Measurements from ENCODE around the gene SRPK2.
"Not testable (repeated sequence)": the region's sequence is repeated elsewhere in the genome, so short reads cannot be mapped to it uniquely, and the experiment has no call there.

SRPK2 gene

DNA sequence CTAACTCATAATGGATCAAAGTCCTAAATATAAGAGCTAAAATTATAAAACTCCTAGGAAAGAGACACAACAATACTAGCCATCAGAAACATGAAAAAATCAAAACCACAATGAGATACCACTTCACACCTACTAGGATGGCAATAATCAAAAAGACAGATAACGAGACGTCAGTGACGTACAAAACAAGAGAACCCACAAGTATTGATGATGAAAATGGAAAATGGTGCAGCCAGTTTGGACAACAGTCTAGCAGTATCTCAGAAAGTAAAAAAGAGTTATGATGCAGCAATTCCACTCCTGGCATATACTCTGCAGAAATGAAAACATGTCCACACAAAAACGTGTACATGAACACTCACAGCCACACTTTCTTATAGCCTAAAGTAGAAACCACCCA is 173.5 kb downstream of the SRPK2 start:
- DNase-seq, result no peak

- DNase-seq, result no peak
Observed at GRCh38 chr7:105213611-105214010, 175.1 kb downstream of the SRPK2 start.

- no peak for DNase-seq
Observed at GRCh38 chr7:105212212-105212611, 176.5 kb downstream of the SRPK2 start.

DNA sequence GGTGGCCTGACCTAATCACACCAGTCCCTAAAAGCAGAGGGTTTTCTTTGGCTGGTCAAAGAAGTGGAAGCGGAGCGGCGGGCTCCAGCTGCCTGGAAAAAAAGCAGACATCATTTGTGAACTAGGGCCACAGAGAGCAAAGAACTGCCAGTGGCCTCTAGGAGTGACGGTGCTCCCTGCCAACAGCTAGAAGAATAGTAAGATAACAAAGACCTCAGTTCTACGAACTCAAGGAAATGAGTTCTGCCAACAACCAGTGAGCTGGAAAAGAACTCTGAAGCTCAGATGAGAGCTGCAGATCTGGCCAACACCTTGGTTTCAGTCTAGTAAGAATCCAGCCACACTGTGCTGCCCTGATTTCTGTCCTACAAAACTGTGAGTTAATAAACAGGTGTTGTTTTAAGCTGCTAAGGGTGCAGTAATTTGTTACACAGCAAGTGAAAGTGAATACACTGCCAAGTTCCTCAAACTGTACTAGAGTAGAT is 178.0 kb downstream of the SRPK2 start:
- no peak for DNase-seq

DNA sequence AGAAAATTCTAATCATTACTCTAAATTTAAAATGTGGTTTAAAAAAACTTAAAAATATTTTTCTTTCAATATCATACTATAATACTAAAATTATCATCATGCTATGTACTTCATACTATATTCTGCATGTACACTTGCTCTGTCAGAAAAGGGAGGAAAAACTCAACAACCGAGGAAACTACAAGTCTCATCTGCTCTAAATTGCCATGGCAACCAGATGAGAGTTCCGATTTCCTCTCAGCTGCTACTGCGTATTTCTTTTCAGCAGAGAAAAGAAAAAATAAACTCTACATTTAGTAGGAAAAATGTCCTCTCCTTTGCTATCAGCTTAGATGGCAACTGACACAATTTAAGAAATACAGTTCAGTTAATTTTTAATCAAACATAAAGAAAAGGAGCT is 178.9 kb downstream of the SRPK2 start:
- no peak for DNase-seq

GRCh38 chr7:105209433-105209832 is 179.3 kb downstream of the SRPK2 start:
- no peak for DNase-seq

GRCh38 chr7:105206985-105207384 is 181.7 kb downstream of the SRPK2 start:
- no peak for DNase-seq

GRCh38 chr7:105205592-105206237 is 183.0 kb downstream of the SRPK2 start:
- DNase-seq, result peak; percentile 50

DNA sequence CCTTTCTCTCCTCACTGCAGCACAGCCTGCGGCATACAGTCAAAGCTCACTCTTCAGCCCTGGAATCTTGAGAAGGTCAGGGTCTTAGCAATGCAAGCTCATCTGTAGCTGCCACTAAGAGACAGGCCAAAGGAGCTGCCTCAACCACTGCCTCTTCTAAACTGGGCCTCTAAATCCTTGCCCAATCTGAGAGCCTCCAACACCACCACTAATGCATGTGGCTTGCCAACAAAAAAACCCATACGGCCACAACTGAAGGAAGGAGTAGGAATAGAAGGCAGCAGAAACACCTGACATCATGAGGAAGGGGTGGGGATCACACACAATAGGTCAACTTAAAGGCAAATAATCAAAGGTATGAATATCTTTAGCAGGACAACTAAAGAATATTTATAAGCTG is 183.8 kb downstream of the SRPK2 start:
- DNase-seq, result no peak

GRCh38 chr7:105204520-105204919 is 184.2 kb downstream of the SRPK2 start:
- DNase-seq, result no peak

GRCh38 chr7:105202616-105203015 is 186.1 kb downstream of the SRPK2 start:
- DNase-seq, result no peak

DNA sequence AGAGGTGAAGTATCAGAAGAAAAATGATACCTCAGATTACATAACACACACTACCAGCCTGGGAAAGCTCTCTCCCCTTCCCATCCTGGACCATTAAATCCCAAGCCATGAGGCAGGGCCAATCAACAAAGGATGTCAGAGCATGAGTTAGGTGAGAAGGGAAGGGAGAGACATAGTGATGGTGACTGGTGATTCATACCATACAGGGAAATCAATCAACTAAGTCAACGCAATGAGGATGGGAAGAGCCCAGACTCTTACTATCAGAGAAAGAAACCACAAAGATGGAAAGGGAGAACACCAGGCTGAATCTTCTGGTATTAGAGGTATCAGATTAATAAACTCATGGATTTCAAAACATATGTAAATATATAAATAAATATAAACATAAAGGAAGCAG is 189.3 kb downstream of the SRPK2 start:
- no peak for DNase-seq

DNA sequence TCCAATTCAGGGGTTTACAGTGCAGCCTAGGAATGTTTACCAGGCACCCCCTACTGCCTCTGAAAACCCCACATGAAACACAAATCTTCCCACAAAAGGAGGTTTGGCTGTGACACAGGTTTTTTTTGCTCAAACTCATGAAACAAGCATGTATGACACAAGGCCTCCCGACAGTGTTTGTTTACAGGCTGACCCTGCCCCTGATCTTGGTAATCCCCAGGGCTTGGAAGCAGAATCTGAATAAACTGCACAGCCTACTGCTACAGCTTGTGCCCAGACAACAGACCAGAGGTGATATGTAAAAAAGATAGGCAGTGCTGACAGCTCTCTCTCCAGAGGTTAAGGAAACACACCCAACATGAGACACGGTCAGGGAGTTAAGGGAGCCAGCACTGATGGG is 190.5 kb downstream of the SRPK2 start:
- DNase-seq, result no peak

DNA sequence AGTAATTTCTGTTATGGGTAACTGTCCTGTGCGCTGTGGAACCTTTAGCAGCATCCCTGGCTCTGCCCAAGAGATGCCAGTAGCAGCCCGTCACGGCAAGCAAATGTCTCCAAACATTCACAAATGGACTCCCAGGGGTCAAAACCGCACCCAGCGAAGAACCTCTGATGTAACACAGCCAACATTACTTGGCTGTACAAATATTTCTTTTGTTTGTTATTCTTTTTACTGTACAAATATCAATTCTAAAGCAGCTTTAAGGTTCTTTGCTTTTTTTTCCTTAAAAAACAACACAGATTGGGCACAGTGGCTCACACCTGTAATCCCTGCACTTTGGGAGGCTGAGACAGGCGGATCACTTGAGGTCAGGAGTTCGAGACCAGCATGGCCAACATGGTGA is 192.2 kb downstream of the SRPK2 start:
- no peak for DNase-seq

GRCh38 chr7:105195891-105196290 is 192.8 kb downstream of the SRPK2 start:
- DNase-seq, result no peak

- not testable (repeated sequence) for DNase-seq
Observed at GRCh38 chr7:105194959-105195358, 193.8 kb downstream of the SRPK2 start.

DNA sequence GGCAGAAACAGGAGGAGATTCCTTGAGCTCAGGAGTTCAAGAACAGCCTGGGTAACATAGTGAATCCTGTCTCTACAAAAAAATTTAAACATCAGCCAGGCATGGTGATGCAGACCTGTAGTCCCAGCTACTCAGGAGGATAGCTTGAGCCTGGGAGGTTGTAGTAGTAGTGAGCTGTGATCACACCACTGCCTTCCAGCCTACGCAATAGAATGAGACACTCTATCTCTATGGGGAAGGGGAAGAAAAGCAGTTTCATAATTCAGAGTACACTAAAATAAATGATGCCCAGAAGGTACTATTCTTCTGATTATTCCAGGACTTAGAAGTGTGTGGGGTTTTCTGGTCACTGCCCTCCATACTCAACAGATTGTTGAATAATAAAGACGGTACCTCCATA is 197.4 kb downstream of the SRPK2 start:
- DNase-seq, result no peak

- DNase-seq, result no peak
Observed at GRCh38 chr7:105189859-105190492, 198.7 kb downstream of the SRPK2 start.

GRCh38 chr7:105188201-105188600 is 200.5 kb downstream of the SRPK2 start:
- no peak for DNase-seq

DNA sequence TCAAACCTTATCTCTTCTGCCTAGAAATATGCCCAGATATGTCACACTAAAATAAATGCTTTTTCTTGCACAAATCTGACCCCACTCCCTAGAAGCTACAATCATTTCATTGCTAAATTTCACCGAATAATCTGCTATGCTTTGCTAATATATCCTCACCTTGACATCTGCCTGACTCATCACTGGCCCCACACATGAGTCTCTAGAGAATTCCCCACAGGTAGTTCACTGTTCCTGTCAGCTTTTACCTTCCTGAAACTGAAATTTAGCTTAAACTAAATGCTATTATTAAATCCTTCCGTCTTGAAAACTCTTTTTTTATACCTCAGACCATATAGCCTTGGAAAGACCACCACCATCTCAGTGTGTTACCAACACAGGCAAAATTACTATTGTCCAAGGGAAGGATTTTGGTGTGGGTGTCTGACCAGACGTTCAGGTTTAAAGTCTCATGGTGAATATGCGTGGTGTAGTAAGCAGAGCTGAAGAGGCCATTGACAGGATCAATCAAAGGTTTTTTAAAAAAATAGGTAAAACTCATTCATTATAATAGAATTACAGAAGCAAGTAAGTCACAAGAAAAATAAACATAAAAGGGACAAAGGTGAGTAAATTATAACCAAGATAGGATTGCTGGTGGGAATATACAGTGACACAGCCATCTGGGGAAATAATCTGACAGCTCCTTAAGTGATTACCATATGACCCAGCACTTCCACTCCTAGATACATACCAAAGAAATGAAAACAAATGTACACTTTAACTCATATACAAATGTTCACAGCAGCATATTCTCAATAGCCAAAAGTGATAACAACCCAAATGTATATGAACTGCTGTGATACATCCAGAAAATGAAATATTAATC is 201.2 kb downstream of the SRPK2 start:
- DNase-seq, result no peak

GRCh38 chr7:105185290-105186010 is 203.3 kb downstream of the SRPK2 start:
- no peak for DNase-seq

DNA sequence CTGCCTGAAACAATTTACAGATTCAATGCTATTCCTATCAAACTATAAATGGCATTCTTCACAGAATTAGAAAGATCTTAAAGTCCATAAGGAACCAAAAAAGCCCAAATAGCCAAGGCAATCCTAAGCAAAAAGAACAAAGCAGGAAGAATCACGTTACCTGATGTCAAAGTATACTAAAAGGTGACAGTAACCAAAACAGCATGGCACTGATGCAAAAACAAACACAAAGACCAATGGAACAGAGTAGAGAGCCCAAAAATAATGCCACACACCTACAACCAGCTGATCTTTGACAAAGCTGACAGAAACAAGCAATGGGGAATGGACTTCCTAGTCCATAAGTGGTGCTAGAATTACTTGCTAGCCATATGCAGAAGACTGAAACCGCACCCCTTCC is 208.7 kb downstream of the SRPK2 start:
- DNase-seq, result no peak

GRCh38 chr7:105178928-105179541 is 209.7 kb downstream of the SRPK2 start:
- no peak for DNase-seq
